IMR-90 (cell line): ENCODE results near the gene IQSEC1. TPM values are rescaled to one million over a fixed set of nuclear protein-coding genes. Genes with fewer than 3 reads are reported as not detected.

Source experiments
- ATAC-seq: fragments of 200-7000 bp; cut with Tn5 transposase; 2 replicates; pipeline ENCODE4 v1.9.1; 2020; ENCODE audit warnings: low read depth, mild to moderate bottlenecking, moderate library complexity
- BruUV-seq: library from RNA; stranded (reverse); fragments of 400-500 nt; replicated peaks from 2 replicates; lab custom pipeline; 2021; lab: Mats Ljungman, UMichigan
- CTCF ChIA-PET: fragments of 300-600 bp; formaldehyde crosslinking; extraction: SDS; loops from one replicate; lab custom pipeline; 2021; ENCODE audit warnings: antibody characterized with exemption; lab: Yijun Ruan, JAX
- POLR2A ChIA-PET: fragments of 300-600 bp; sonication (Branson Sonifier 250); formaldehyde crosslinking; loops from one replicate; lab custom pipeline; 2022; ENCODE audit warnings: antibody characterized with exemption; ENCODE audit not compliant: unreplicated experiment; lab: Charles Lee
- DNase-seq: peaks from one replicate; pipeline ENCODE4 v3.0.0; 2013
- H2AFZ ChIP-seq: replicated peaks from 2 replicates; pipeline ENCODE3; 2013; ENCODE audit warnings: low read length, mild to moderate bottlenecking; ENCODE audit not compliant: poor library complexity
- H2AK5ac ChIP-seq: 2 replicates; pipeline ENCODE4 v1.6.1; 2013; ENCODE audit warnings: low read depth, low read length, inconsistent platforms
- H2AK9ac ChIP-seq: replicated peaks from 2 replicates; pipeline ENCODE3; 2013; ENCODE audit warnings: mild to moderate bottlenecking, low read depth, low read length, moderate library complexity; ENCODE audit not compliant: poor library complexity
- H2BK120ac ChIP-seq: 2 replicates; pipeline ENCODE4 v1.6.1; 2013; ENCODE audit warnings: low read depth, low read length, inconsistent platforms
- H2BK15ac ChIP-seq: 3 replicates; pipeline ENCODE4 v1.6.1; 2013; ENCODE audit warnings: low read depth, low read length, inconsistent platforms
- H2BK20ac ChIP-seq: 2 replicates; pipeline ENCODE4 v1.6.1; 2013; ENCODE audit warnings: low read depth, mild to moderate bottlenecking, inconsistent platforms, low read length, moderate library complexity
- H2BK5ac ChIP-seq: 2 replicates; pipeline ENCODE4 v1.6.1; 2013; ENCODE audit warnings: mild to moderate bottlenecking, low read depth, low read length, inconsistent platforms; ENCODE audit not compliant: poor library complexity, severe bottlenecking
- H3K14ac ChIP-seq: replicated peaks from 2 replicates; pipeline ENCODE4 v1.6.1; 2013; ENCODE audit warnings: low read depth, low read length, inconsistent platforms
- H3K18ac ChIP-seq: 2 replicates; pipeline ENCODE4 v1.6.1; 2013; ENCODE audit warnings: low read depth, low read length, control low read depth
- H3K23ac ChIP-seq: 2 replicates; pipeline ENCODE4 v1.6.1; 2013; ENCODE audit warnings: low read depth, low read length, inconsistent platforms
- H3K27ac ChIP-seq: 2 replicates; pipeline ENCODE4 v1.5.1; 2013; ENCODE audit warnings: mild to moderate bottlenecking, control low read depth, low read length; ENCODE audit not compliant: insufficient read depth
- H3K27me3 ChIP-seq: 2 replicates; pipeline ENCODE4 v1.6.1; 2013; ENCODE audit warnings: low read length; ENCODE audit not compliant: control insufficient read depth, insufficient read depth
- H3K36me3 ChIP-seq: 2 replicates; pipeline ENCODE4 v1.6.1; 2013; ENCODE audit warnings: low read length, mixed read lengths; ENCODE audit not compliant: control insufficient read depth, insufficient read depth
- H3K4ac ChIP-seq: 2 replicates; pipeline ENCODE4 v1.6.1; 2013; ENCODE audit warnings: low read depth, low read length, inconsistent platforms
- H3K4me1 ChIP-seq: 2 replicates; pipeline ENCODE4 v1.6.1; 2013; ENCODE audit warnings: low read length, mixed read lengths; ENCODE audit not compliant: control insufficient read depth, insufficient read depth
- H3K4me2 ChIP-seq: 2 replicates; pipeline ENCODE4 v1.6.1; 2013; ENCODE audit warnings: low read depth, mild to moderate bottlenecking, control low read depth, low read length, moderate library complexity
- H3K4me3 ChIP-seq: 2 replicates; pipeline ENCODE4 v1.5.1; 2013; ENCODE audit warnings: low read depth, mild to moderate bottlenecking, control low read depth, low read length, moderate library complexity; ENCODE audit not compliant: insufficient read depth
- H3K56ac ChIP-seq: 2 replicates; pipeline ENCODE4 v1.6.1; 2013; ENCODE audit warnings: low read length, inconsistent platforms; ENCODE audit not compliant: insufficient read depth; ENCODE audit errors: extremely low read depth
- H3K79me1 ChIP-seq, 2 experiments: 2 replicates each; pipeline ENCODE4 v1.6.1; 2013; ENCODE audit warnings: low read length in 2 of 2, inconsistent platforms in 1 of 2, low read depth in 1 of 2
- H3K9ac ChIP-seq: 2 replicates; pipeline ENCODE4 v1.6.1; 2013; ENCODE audit warnings: low read depth, low read length, control low read depth
- H3K9me1 ChIP-seq: 2 replicates; pipeline ENCODE4 v1.6.1; 2013; ENCODE audit warnings: low read length, inconsistent platforms; ENCODE audit not compliant: insufficient read depth
- H3K9me3 ChIP-seq: 2 replicates; pipeline ENCODE4 v1.6.1; 2013; ENCODE audit warnings: low read length; ENCODE audit not compliant: control insufficient read depth, insufficient read depth
- H4K20me1 ChIP-seq: 2 replicates; pipeline ENCODE4 v1.6.1; 2013; ENCODE audit warnings: low read length, inconsistent platforms; ENCODE audit not compliant: insufficient read depth
- H4K5ac ChIP-seq: 2 replicates; pipeline ENCODE4 v1.6.1; 2013; ENCODE audit warnings: mild to moderate bottlenecking, low read depth, low read length, control low read depth
- H4K8ac ChIP-seq, 2 experiments: 2 replicates each; pipeline ENCODE4 v1.6.1; 2013; ENCODE audit warnings: low read depth in 2 of 2, low read length in 2 of 2, control low read depth in 1 of 2, inconsistent platforms in 1 of 2
- H4K91ac ChIP-seq: 2 replicates; pipeline ENCODE4 v1.6.1; 2013; ENCODE audit warnings: low read depth, low read length, inconsistent platforms; ENCODE audit not compliant: insufficient read depth
- BHLHE40 ChIP-seq: fragments of 150-350 bp; IDR thresholded peaks from 2 replicates; pipeline ENCODE4 v1.6.1; 2016; ENCODE audit warnings: mild to moderate bottlenecking, low read depth, low read length
- CEBPB ChIP-seq: IDR thresholded peaks from 2 replicates; pipeline ENCODE4 v1.6.1; 2012; ENCODE audit warnings: low read depth, low read length, improper control_type of control experiment
- CHD1 ChIP-seq: IDR thresholded peaks from 2 replicates; pipeline ENCODE4 v1.6.1; 2012; ENCODE audit warnings: low read depth, low read length, improper control_type of control experiment
- FOS ChIP-seq: fragments of 150-350 bp; IDR thresholded peaks from 2 replicates; pipeline ENCODE4 v1.6.1; 2016; ENCODE audit warnings: low read depth, low read length
- MAFK ChIP-seq: IDR thresholded peaks from 2 replicates; pipeline ENCODE4 v1.6.1; 2012; ENCODE audit warnings: low read depth, low read length, improper control_type of control experiment
- MAZ ChIP-seq: IDR thresholded peaks from 2 replicates; pipeline ENCODE4 v1.6.1; 2012; ENCODE audit warnings: low read depth, mild to moderate bottlenecking, low read length, improper control_type of control experiment, moderate library complexity, borderline replicate concordance
- MXI1 ChIP-seq: IDR thresholded peaks from 2 replicates; pipeline ENCODE4 v1.6.1; 2012; ENCODE audit warnings: low read depth, mild to moderate bottlenecking, low read length, moderate library complexity, borderline replicate concordance
- NFE2L2 ChIP-seq: fragments of 150-350 bp; IDR thresholded peaks from 2 replicates; pipeline ENCODE4 v1.6.1; 2016; ENCODE audit warnings: low read depth, mild to moderate bottlenecking, low read length
- POLR2A ChIP-seq: IDR thresholded peaks from 2 replicates; pipeline ENCODE4 v1.6.1; 2012; ENCODE audit warnings: mild to moderate bottlenecking, low read depth, low read length
- RAD21 ChIP-seq: IDR thresholded peaks from 2 replicates; pipeline ENCODE4 v1.6.1; 2012; ENCODE audit warnings: low read length, improper control_type of control experiment
- RCOR1 ChIP-seq: IDR thresholded peaks from 2 replicates; pipeline ENCODE4 v1.6.1; 2012; ENCODE audit warnings: mild to moderate bottlenecking, low read length, improper control_type of control experiment; ENCODE audit not compliant: insufficient replicate concordance
- RFX5 ChIP-seq: IDR thresholded peaks from 2 replicates; pipeline ENCODE4 v1.8.0; 2012; ENCODE audit warnings: low read depth, mild to moderate bottlenecking, low read length, moderate library complexity
- SMC3 ChIP-seq: fragments of 150-350 bp; IDR thresholded peaks from 2 replicates; pipeline ENCODE4 v1.6.1; 2016; ENCODE audit warnings: low read depth, mild to moderate bottlenecking, antibody characterized with exemption, low read length, moderate library complexity
- USF2 ChIP-seq: fragments of 150-350 bp; IDR thresholded peaks from 2 replicates; pipeline ENCODE4 v1.6.1; 2017; ENCODE audit warnings: mild to moderate bottlenecking, antibody characterized with exemption, low read length, low read depth
- WGBS, 2 experiments: methylation state at CpG; one replicate each; pipeline versions ENCODE4 v1.1.5 to v1.1.7; 2013; ENCODE audit warnings: missing lambda C conversion rate in 2 of 2; ENCODE audit not compliant: insufficient read length in 1 of 2; ENCODE audit errors: extremely low coverage in 2 of 2; 5-methylcytosine and 5-hydroxymethylcytosine counted together
- dilution Hi-C: fragments of 300-500 bp; cut with HindIII; formaldehyde crosslinking; loops from one replicate; pipeline ENCODE4 v1.14.3; 2018; ENCODE audit warnings: low sequenced_read_pairs; ENCODE audit not compliant: unreplicated experiment
- in situ Hi-C: fragments of 300-500 bp; cut with MboI; formaldehyde crosslinking; loops from 3 replicates; pipeline ENCODE4 v1.14.3; 2019; ENCODE audit warnings: low sequenced_read_pairs, inconsistent platforms, mixed read lengths
- intact Hi-C: fragments of 100-400 bp; cut with micrococcal nuclease; formaldehyde crosslinking; loops from 2 replicates; pipeline ENCODE4 v1.10.0; 2022
- polyA plus RNA-seq, 3 experiments: library from polyadenylated mRNA; depleted of rRNA; stranded (reverse); fragments of >200 nt; gene quantifications; 2 replicates each; pipeline ENCODE4 v1.2.3, GENCODE V29; 2012; ENCODE audit warnings: low replicate concordance in 1 of 3
- total RNA-seq: library from RNA; depleted of rRNA; stranded (reverse); fragments of >200 nt; gene quantifications from 2 replicates; pipeline ENCODE4 v1.2.3, GENCODE V29; 2012
- TF ChIP-seq, protein P1 (sequence below): fragments of 150-350 bp; IDR thresholded peaks from 2 replicates; pipeline ENCODE4 v1.6.1; 2016; ENCODE audit warnings: low read depth, mild to moderate bottlenecking, low read length, moderate library complexity, borderline replicate concordance

The IQSEC1 gene
- total and polyA plus RNA-seq, 2 of the 4 experiments (the other 2 are of a cell fraction) = 5.9 to 11.9 TPM

- TF ChIP-seq MAZ = no peak
- TF ChIP-seq BHLHE40 = no peak
- TF ChIP-seq NFE2L2 = no peak
- TF ChIP-seq RFX5 = no peak
- no peak for TF ChIP-seq POLR2A
- no peak for TF ChIP-seq RCOR1
- no peak for TF ChIP-seq CEBPB
- TF ChIP-seq, protein P1, sequence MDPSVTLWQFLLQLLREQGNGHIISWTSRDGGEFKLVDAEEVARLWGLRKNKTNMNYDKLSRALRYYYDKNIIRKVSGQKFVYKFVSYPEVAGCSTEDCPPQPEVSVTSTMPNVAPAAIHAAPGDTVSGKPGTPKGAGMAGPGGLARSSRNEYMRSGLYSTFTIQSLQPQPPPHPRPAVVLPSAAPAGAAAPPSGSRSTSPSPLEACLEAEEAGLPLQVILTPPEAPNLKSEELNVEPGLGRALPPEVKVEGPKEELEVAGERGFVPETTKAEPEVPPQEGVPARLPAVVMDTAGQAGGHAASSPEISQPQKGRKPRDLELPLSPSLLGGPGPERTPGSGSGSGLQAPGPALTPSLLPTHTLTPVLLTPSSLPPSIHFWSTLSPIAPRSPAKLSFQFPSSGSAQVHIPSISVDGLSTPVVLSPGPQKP = no peak
- no peak for TF ChIP-seq RAD21
- no peak for TF ChIP-seq SMC3
- no peak for TF ChIP-seq FOS
- no peak for TF ChIP-seq MAFK
- TF ChIP-seq USF2 = no peak
- TF ChIP-seq MXI1 = no peak
- no peak for TF ChIP-seq CHD1
- Histone ChIP-seq H3K18ac (no peak overlapping the region), H2BK20ac (no peak overlapping the region), H4K8ac (no peak overlapping the region), H3K56ac (no peak overlapping the region), H2BK5ac (no peak overlapping the region), H3K9me3 (no peaks in the 10 kb centered on the region), H3K79me1 (no peaks in the 10 kb centered on the region), H3K14ac (no peak overlapping the region), H3K4ac (no peak overlapping the region), H2BK120ac (no peak overlapping the region), H2AK9ac (no peak overlapping the region), H2AFZ (no peak overlapping the region), H3K27me3 (no peaks in the 10 kb centered on the region), H4K5ac (no peak overlapping the region), H4K91ac (no peak overlapping the region), H3K23ac (no peak overlapping the region), H3K27ac (no peak overlapping the region), H3K4me3 (no peak overlapping the region), H3K4me1 (no peaks in the 10 kb centered on the region), H2BK15ac (no peak overlapping the region), H2AK5ac (no peak overlapping the region), H4K20me1 (no peaks in the 10 kb centered on the region), H3K36me3 (peaks cover 70% of the 10 kb centered on the region), H3K4me2 (no peak overlapping the region), H3K9ac (no peak overlapping the region), H3K9me1 (no peaks in the 10 kb centered on the region)
- DNase-seq = no peak
- 87% methylated on average over 9 of the region's 16 CpGs; no CpG with 5 or more reads in 1 of the 2 experiments for WGBS, 2 experiments
- CTCF ChIA-PET = interaction anchor here (1.0 kb wide), 1 partner anchor 11 kb away, joined by 3 read pairs; no protein-coding TSS in a partner anchor
- intact Hi-C loops (no loop called here), dilution Hi-C loops (no loop called here), in situ Hi-C loops (no loop called here)
- no TSS peak for BruUV-seq
- no peak for ATAC-seq
- POLR2A ChIA-PET = no interaction called here
Observed at GRCh38 chr3:12907296-12907695, 165.9 kb downstream of the IQSEC1 start.
